ENCODE data around the gene RPS24. TPM values are rescaled to one million over a fixed set of nuclear protein-coding genes. Genes with fewer than 3 reads are reported as not detected.

Gene RPS24
- total and polyA plus RNA-seq, 2 of the 13 experiments (the other 11 are each of a cell fraction or from before 2014, with no cell fraction given) = 2,690 to 3,319 TPM

DNA sequence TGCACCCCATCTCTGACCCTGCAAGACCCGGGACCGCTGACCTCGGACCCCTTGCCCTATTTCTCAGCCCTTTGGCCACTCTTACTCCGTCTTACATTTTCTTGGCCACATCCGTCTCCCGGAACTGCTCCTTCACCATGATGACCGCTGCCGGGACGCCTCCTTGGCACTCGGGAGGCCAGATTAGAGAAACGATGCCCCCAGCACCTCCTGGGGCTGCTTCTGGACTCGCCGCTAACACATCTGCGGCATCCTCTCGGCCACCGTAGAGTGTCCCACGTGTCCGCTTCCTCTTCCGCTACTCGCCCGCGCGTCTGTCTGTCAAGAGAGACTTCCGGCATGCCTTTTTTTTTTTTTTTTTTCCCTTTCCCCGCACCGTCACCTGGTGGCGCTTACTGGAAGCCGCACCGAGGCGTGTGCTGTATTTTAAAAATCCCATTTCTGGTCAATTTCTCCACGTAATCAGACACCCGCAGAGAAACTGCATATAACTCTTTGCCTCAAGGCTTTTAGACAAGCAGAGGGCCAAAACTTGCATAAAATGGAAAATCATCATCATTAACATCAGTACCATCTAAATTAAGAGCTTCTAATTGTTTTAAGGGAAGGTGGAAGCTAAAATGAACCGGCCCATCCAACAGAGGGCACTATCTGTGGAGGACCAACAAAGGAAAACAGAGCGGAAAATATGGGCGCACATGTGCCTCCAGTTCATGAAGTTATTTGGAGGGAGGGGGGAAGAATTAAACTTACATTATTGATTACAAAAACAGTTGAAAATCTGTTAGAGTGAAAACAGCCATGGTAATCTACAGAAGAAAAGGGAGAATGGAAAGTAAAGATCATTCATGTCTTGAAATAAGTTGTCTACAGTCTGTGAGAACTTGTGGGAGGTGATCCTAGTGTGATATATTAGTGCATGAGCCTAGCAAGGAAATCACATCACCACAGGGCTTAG, 4.1 kb upstream of the RPS24 start, which contains the start of gene POLR3A (continued):
- TF ChIP-seq, protein P1, sequence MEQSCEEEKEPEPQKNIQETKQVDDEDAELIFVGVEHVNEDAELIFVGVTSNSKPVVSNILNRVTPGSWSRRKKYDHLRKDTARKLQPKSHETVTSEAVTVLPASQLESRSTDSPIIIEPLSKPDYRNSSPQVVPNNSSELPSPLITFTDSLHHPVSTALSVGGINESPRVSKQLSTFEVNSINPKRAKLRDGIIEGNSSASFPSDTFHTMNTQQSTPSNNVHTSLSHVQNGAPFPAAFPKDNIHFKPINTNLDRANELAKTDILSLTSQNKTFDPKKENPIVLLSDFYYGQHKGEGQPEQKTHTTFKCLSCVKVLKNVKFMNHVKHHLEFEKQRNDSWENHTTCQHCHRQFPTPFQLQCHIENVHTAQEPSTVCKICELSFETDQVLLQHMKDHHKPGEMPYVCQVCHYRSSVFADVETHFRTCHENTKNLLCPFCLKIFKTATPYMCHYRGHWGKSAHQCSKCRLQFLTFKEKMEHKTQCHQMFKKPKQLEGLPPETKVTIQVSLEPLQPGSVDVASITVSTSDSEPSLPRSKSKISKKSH (CRISPR knock-in tag; IDR thresholded peaks at IDR 0.05; ENCODE audit: borderline replicate concordance) = peak; percentile 77; the same call in 1 of the 2 replicates
- TF ChIP-seq XBP1 (CRISPR knock-in tag; IDR thresholded peaks at IDR 0.05) (peak; percentile 48; the same call in 1 of the 2 replicates), MYC (CRISPR knock-in tag; IDR thresholded peaks at IDR 0.05; ENCODE audit: borderline replicate concordance) (peak; percentile 93), ELF1 (CRISPR knock-in tag; IDR thresholded peaks at IDR 0.05) (peak; percentile 84), SATB2 (CRISPR knock-in tag; IDR thresholded peaks at IDR 0.05) (0 out of 2 replicates have a peak, but pooled peaks have one; percentile 52), POLR2AphosphoS2 (IDR thresholded peaks at IDR 0.05; ENCODE audit: low read depth, low read length) (no peak), ZNF367 (CRISPR knock-in tag; IDR thresholded peaks at IDR 0.05; ENCODE audit: borderline replicate concordance) (no peak), ZNF816 (CRISPR knock-in tag; IDR thresholded peaks at IDR 0.05; ENCODE audit: borderline replicate concordance) (peak; percentile 9; the same call in 1 of the 2 replicates), ZNF644 (CRISPR knock-in tag; IDR thresholded peaks at IDR 0.05; ENCODE audit: low read depth) (no peak)
- TF ChIP-seq, protein P2, sequence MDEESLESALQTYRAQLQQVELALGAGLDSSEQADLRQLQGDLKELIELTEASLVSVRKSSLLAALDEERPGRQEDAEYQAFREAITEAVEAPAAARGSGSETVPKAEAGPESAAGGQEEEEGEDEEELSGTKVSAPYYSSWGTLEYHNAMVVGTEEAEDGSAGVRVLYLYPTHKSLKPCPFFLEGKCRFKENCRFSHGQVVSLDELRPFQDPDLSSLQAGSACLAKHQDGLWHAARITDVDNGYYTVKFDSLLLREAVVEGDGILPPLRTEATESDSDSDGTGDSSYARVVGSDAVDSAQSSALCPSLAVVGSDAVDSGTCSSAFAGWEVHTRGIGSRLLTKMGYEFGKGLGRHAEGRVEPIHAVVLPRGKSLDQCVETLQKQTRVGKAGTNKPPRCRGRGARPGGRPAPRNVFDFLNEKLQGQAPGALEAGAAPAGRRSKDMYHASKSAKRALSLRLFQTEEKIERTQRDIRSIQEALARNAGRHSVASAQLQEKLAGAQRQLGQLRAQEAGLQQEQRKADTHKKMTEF (CRISPR knock-in tag; IDR thresholded peaks at IDR 0.05) = peak; percentile 87
- TF ChIP-seq, protein P3, sequence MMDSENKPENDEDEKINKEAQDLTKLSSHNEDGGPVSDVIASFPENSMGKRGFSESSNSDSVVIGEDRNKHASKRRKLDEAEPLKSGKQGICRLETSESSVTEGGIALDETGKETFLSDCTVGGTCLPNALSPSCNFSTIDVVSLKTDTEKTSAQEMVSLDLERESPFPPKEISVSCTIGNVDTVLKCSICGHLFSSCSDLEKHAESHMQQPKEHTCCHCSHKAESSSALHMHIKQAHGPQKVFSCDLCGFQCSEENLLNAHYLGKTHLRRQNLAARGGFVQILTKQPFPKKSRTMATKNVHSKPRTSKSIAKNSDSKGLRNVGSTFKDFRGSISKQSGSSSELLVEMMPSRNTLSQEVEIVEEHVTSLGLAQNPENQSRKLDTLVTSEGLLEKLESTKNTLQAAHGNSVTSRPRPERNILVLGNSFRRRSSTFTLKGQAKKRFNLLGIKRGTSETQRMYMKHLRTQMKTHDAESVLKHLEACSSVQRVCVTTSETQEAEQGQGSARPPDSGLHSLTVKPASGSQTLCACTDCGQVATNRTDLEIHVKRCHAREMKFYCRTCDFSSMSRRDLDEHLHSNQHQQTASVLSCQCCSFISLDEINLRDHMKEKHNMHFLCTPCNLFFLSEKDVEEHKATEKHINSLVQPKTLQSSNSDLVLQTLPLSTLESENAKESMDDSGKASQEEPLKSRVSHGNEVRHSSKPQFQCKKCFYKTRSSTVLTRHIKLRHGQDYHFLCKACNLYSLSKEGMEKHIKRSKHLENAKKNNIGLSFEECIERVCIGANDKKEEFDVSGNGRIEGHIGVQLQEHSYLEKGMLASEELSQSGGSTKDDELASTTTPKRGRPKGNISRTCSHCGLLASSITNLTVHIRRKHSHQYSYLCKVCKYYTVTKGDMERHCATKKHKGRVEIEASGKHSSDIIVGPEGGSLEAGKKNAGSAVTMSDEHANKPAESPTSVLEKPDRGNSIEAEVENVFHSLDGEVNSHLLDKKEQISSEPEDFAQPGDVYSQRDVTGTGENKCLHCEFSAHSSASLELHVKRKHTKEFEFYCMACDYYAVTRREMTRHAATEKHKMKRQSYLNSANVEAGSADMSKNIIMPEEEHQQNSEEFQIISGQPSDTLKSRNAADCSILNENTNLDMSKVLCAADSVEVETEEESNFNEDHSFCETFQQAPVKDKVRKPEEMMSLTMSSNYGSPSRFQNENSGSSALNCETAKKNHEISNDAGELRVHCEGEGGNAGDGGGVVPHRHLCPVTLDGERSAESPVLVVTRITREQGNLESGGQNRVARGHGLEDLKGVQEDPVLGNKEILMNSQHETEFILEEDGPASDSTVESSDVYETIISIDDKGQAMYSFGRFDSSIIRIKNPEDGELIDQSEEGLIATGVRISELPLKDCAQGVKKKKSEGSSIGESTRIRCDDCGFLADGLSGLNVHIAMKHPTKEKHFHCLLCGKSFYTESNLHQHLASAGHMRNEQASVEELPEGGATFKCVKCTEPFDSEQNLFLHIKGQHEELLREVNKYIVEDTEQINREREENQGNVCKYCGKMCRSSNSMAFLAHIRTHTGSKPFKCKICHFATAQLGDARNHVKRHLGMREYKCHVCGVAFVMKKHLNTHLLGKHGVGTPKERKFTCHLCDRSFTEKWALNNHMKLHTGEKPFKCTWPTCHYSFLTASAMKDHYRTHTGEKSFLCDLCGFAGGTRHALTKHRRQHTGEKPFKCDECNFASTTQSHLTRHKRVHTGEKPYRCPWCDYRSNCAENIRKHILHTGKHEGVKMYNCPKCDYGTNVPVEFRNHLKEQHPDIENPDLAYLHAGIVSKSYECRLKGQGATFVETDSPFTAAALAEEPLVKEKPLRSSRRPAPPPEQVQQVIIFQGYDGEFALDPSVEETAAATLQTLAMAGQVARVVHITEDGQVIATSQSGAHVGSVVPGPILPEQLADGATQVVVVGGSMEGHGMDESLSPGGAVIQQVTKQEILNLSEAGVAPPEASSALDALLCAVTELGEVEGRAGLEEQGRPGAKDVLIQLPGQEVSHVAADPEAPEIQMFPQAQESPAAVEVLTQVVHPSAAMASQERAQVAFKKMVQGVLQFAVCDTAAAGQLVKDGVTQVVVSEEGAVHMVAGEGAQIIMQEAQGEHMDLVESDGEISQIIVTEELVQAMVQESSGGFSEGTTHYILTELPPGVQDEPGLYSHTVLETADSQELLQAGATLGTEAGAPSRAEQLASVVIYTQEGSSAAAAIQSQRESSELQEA (CRISPR knock-in tag; IDR thresholded peaks at IDR 0.05; ENCODE audit: not compliant biosample characterization) = peak; percentile 59
- TF ChIP-seq, protein P4, sequence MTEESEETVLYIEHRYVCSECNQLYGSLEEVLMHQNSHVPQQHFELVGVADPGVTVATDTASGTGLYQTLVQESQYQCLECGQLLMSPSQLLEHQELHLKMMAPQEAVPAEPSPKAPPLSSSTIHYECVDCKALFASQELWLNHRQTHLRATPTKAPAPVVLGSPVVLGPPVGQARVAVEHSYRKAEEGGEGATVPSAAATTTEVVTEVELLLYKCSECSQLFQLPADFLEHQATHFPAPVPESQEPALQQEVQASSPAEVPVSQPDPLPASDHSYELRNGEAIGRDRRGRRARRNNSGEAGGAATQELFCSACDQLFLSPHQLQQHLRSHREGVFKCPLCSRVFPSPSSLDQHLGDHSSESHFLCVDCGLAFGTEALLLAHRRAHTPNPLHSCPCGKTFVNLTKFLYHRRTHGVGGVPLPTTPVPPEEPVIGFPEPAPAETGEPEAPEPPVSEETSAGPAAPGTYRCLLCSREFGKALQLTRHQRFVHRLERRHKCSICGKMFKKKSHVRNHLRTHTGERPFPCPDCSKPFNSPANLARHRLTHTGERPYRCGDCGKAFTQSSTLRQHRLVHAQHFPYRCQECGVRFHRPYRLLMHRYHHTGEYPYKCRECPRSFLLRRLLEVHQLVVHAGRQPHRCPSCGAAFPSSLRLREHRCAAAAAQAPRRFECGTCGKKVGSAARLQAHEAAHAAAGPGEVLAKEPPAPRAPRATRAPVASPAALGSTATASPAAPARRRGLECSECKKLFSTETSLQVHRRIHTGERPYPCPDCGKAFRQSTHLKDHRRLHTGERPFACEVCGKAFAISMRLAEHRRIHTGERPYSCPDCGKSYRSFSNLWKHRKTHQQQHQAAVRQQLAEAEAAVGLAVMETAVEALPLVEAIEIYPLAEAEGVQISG (CRISPR knock-in tag; IDR thresholded peaks at IDR 0.05) = peak; percentile 98

Measured in HepG2 (cell line).